PC-9 (cell line): ENCODE data around the gene DDAH1. TPM values are rescaled to one million over a fixed set of nuclear protein-coding genes. Genes with fewer than 3 reads are reported as not detected.

Experiments
- BruUV-seq: library from RNA; stranded (reverse); fragments of 400-500 nt; replicated peaks from 2 replicates; lab custom pipeline; 2021; lab: Mats Ljungman, UMichigan
- CTCF ChIA-PET: fragments of 300-600 bp; sonication (Branson Sonifier 250); formaldehyde crosslinking; loops from one replicate; lab custom pipeline; 2022; ENCODE audit warnings: antibody characterized with exemption; lab: Charles Lee
- POLR2A ChIA-PET: fragments of 300-600 bp; sonication (Branson Sonifier 250); formaldehyde crosslinking; loops from one replicate; lab custom pipeline; 2022; ENCODE audit warnings: antibody characterized with exemption; ENCODE audit not compliant: unreplicated experiment; lab: Charles Lee
- DNase-seq, 2 experiments: peaks; one replicate each; pipeline versions ENCODE4 v3.0.0 to v3.0.0-alpha.2; 2015 to 2022; ENCODE audit warnings: mixed read lengths in 1 of 2
- H2AFZ ChIP-seq: fragments of 200-600 bp; sonication (generic); 2 replicates; pipeline ENCODE4 v1.8.1; 2017; ENCODE audit warnings: antibody characterized with exemption
- H3F3A ChIP-seq: fragments of 200-600 bp; sonication (generic); 2 replicates; pipeline ENCODE4 v1.8.1; 2017; ENCODE audit warnings: antibody characterized with exemption, mild to moderate bottlenecking, low read depth; ENCODE audit not compliant: insufficient read depth
- H3K27ac ChIP-seq: fragments of 200-600 bp; sonication (generic); 2 replicates; pipeline ENCODE4 v1.6.1; 2016; ENCODE audit warnings: mixed run types
- H3K27me3 ChIP-seq: fragments of 200-600 bp; sonication (generic); 2 replicates; pipeline ENCODE4 v1.6.1; 2016; ENCODE audit warnings: low read depth, mixed run types; ENCODE audit not compliant: insufficient read depth
- H3K36me3 ChIP-seq: fragments of 200-600 bp; sonication (generic); 2 replicates; pipeline ENCODE4 v1.6.1; 2016; ENCODE audit warnings: low read depth, mixed run types
- H3K4me1 ChIP-seq: fragments of 200-600 bp; sonication (generic); replicated peaks from 2 replicates; pipeline ENCODE4 v1.6.1; 2016; ENCODE audit warnings: mixed run types; ENCODE audit not compliant: insufficient read depth
- H3K4me2 ChIP-seq: fragments of 200-600 bp; sonication (generic); 2 replicates; pipeline ENCODE4 v1.6.1; 2017; ENCODE audit warnings: mixed run types
- H3K4me3 ChIP-seq: fragments of 200-600 bp; sonication (generic); 2 replicates; pipeline ENCODE4 v1.6.1; 2016; ENCODE audit warnings: mixed run types
- H3K79me2 ChIP-seq: fragments of 200-600 bp; sonication (generic); 2 replicates; pipeline ENCODE4 v1.6.1; 2017; ENCODE audit warnings: low read depth, mixed run types
- H3K9me2 ChIP-seq: fragments of 200-600 bp; sonication (generic); 2 replicates; pipeline ENCODE4 v1.8.1; 2017; ENCODE audit warnings: mild to moderate bottlenecking; ENCODE audit not compliant: insufficient read depth
- H3K9me3 ChIP-seq: fragments of 200-600 bp; sonication (generic); 2 replicates; pipeline ENCODE4 v1.8.1; 2016; ENCODE audit warnings: low read depth; ENCODE audit not compliant: insufficient read depth
- H4K20me1 ChIP-seq: fragments of 200-600 bp; sonication (generic); 2 replicates; pipeline ENCODE4 v1.8.1; 2017; ENCODE audit not compliant: insufficient read depth
- CTCF ChIP-seq: fragments of 200-600 bp; sonication (generic); conservative IDR thresholded peaks from 2 replicates; pipeline ENCODE4 v1.6.1; 2017; ENCODE audit warnings: mixed run types, antibody characterized with exemption, mild to moderate bottlenecking, moderate library complexity
- EZH2 ChIP-seq: fragments of 200-600 bp; sonication (generic); IDR thresholded peaks from 2 replicates; pipeline ENCODE4 v1.8.0; 2017; ENCODE audit warnings: antibody characterized with exemption, low read depth
- intact Hi-C: fragments of 100-400 bp; cut with micrococcal nuclease; formaldehyde crosslinking; loops from one replicate; pipeline ENCODE4 v1.10.0; 2022; ENCODE audit not compliant: unreplicated experiment
- total RNA-seq: library from RNA; stranded (reverse); gene quantifications from 2 replicates; pipeline ENCODE4 v1.2.3, GENCODE V29; 2021

The DDAH1 gene
- total RNA-seq, 1 experiment from 2014 or later = 31.9 TPM

- no peaks in the 10 kb centered on the region for H3K36me3 ChIP-seq
- DNase-seq = no peak
- no TSS peak for BruUV-seq
- no peaks in the 10 kb centered on the region for H3K27me3 ChIP-seq
- H3K4me1 ChIP-seq = peaks cover 33% of the 10 kb centered on the region
- TF ChIP-seq EZH2 = no peak
- TF ChIP-seq CTCF = no peak
- no peaks in the 10 kb centered on the region for H3K9me2 ChIP-seq
- peaks cover 98% of the 10 kb centered on the region for H3K79me2 ChIP-seq
- no peak overlapping the region for H3K27ac ChIP-seq
- intact Hi-C loops = no loop called here
- H3K9me3 ChIP-seq = no peaks in the 10 kb centered on the region
- H4K20me1 ChIP-seq = no peaks in the 10 kb centered on the region
- H3K4me3 ChIP-seq = no peak overlapping the region
- H2AFZ ChIP-seq = no peak overlapping the region
- POLR2A ChIA-PET = interaction anchor here (0.5 to 0.6 kb wide), 2 partner anchors 9 to 183 kb away, joined by 3 to 4 read pairs; partner anchors contain the start of gene BCL10
- H3F3A ChIP-seq = no peaks in the 10 kb centered on the region
- H3K4me2 ChIP-seq = no peak overlapping the region
- CTCF ChIA-PET = no interaction called here
Measured at GRCh38 chr1:85459290-85459689, 5.7 kb downstream of the DDAH1 start.

GRCh38 chr1:85454214-85454613, 10.7 kb downstream of the DDAH1 start:
- no peak overlapping the region for H2AFZ ChIP-seq
- intact Hi-C loops = no loop called here
- H3K79me2 ChIP-seq = peaks cover 93% of the 10 kb centered on the region
- H3K4me2 ChIP-seq = no peak overlapping the region
- H3K36me3 ChIP-seq = no peaks in the 10 kb centered on the region
- peaks cover 5% of the 10 kb centered on the region; the same call in 1 of the 2 replicates for H3F3A ChIP-seq
- no peaks in the 10 kb centered on the region for H4K20me1 ChIP-seq
- no peak overlapping the region for H3K27ac ChIP-seq
- H3K9me3 ChIP-seq = no peaks in the 10 kb centered on the region
- H3K4me1 ChIP-seq = peaks cover 16% of the 10 kb centered on the region
- H3K4me3 ChIP-seq = no peak overlapping the region
- no peaks in the 10 kb centered on the region for H3K9me2 ChIP-seq
- no peak for DNase-seq
- BruUV-seq = no TSS peak
- ChIA-PET POLR2A (no interaction called here), CTCF (no interaction called here)
- TF ChIP-seq EZH2 = no peak
- TF ChIP-seq CTCF = no peak
- no peaks in the 10 kb centered on the region for H3K27me3 ChIP-seq

- POLR2A ChIA-PET = no interaction called here
- Histone ChIP-seq H2AFZ (no peak overlapping the region), H4K20me1 (no peaks in the 10 kb centered on the region), H3K4me1 (peaks cover 16% of the 10 kb centered on the region), H3K79me2 (peaks cover 93% of the 10 kb centered on the region), H3K27ac (no peak overlapping the region), H3K4me3 (no peak overlapping the region), H3K27me3 (no peaks in the 10 kb centered on the region), H3K9me3 (no peaks in the 10 kb centered on the region), H3K9me2 (no peaks in the 10 kb centered on the region), H3K4me2 (no peak overlapping the region), H3F3A (peaks cover 5% of the 10 kb centered on the region; the same call in 1 of the 2 replicates), H3K36me3 (no peaks in the 10 kb centered on the region)
- intact Hi-C loops = no loop called here
- TF ChIP-seq CTCF (no peak), EZH2 (no peak)
- no TSS peak for BruUV-seq
- CTCF ChIA-PET = no interaction called here
- no peak for DNase-seq
Measured at GRCh38 chr1:85453640-85454194, 11.2 kb downstream of the DDAH1 start.
